ENCODE measurements around the gene GPR22. TPM values are rescaled to one million over a fixed set of nuclear protein-coding genes. Genes with fewer than 3 reads are reported as not detected.

The GPR22 gene
- total RNA-seq, 4 donors from 2014 or later = not detected

GRCh38 chr7:107435749-107436148 lies 34.1 kb upstream of the GPR22 start:
- DNase-seq = no peak
- 87 to 94% methylated on average over 1 of the region's 1 CpG for WGBS, 2 donors
- TF ChIP-seq CTCF (IDR thresholded peaks at IDR 0.05) (no peak), POLR2A (IDR thresholded peaks at IDR 0.05) (no peak)
- Histone ChIP-seq H3K27me3 (no peaks in the 10 kb centered on the region), H3K36me3 (no peaks in the 10 kb centered on the region), H3K27ac (no peak overlapping the region), H3K4me3 (no peak overlapping the region), H3K4me1 (no peaks in the 10 kb centered on the region), H3K9me3 (peaks cover 0 to 7% (median 0%) of the 10 kb centered on the region in 3 donors)
- intact Hi-C loops (cut with DNase I) = no loop called here

DNA sequence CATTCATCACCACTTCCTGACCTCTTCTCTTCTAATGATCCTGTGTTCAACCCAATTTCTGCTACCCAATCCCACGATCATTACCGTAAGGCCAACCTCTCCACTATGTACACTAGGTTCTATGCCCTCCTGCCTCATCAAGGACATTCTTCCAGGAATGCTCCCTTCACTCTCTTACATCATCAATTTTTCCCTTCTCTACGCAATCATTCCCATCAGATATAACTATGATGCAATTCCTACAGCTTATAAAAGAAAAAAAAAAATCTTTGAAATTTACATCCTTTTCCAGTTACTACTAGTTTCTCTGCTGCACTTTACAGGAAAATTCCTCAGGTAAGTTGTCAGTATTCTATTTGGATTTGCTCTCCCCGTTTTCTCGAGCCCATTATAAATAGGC lies 30.8 kb upstream of the GPR22 start:
- H3K4me1 ChIP-seq = no peaks in the 10 kb centered on the region
- 93 to 98% methylated on average over 5 of the region's 5 CpGs for whole genome bisulfite sequencing, 2 donors
- intact Hi-C loops (cut with DNase I) = no loop called here

GRCh38 chr7:107441581-107442422 lies 28.1 kb upstream of the GPR22 start:
- DNase-seq = no peak
- Histone ChIP-seq H3K27me3 (no peaks in the 10 kb centered on the region), H3K9me3 (no peaks in the 10 kb centered on the region), H3K36me3 (no peaks in the 10 kb centered on the region), H3K27ac (no peak overlapping the region), H3K4me1 (no peaks in the 10 kb centered on the region), H3K4me3 (no peak overlapping the region)
- intact Hi-C loops (cut with DNase I) = no loop called here
- no peak for TF ChIP-seq CTCF (IDR thresholded peaks at IDR 0.05)
- no peak for TF ChIP-seq POLR2A (IDR thresholded peaks at IDR 0.05)

More for the DNA sequence above, 30.8 kb upstream of the GPR22 start:
- no peaks in the 10 kb centered on the region for H3K9me3 ChIP-seq
- H3K36me3 ChIP-seq = no peaks in the 10 kb centered on the region
- H3K4me3 ChIP-seq = no peak overlapping the region
- H3K27ac ChIP-seq = no peak overlapping the region
- no peak for DNase-seq
- no peaks in the 10 kb centered on the region for H3K27me3 ChIP-seq
- no peak for TF ChIP-seq POLR2A (IDR thresholded peaks at IDR 0.05)
- no peak for TF ChIP-seq CTCF (IDR thresholded peaks at IDR 0.05)

DNA sequence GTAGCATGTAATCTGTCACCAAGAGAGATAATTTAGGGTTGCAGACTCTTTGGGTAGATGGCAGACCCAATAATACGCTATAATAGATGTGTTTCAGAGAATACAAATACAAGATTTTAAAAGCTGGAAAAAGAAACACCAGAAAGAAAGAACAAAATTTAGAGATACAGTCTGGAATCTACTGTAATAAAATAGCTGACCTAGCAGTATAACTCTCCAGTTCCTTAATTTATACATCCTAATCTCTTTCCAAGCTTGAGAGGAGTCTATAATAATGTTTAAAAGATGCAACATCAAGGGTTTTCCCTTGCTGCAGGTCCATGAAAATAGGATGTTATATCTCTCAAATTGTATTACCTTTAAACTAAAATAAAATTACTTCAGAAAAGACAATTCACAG lies 27.2 kb upstream of the GPR22 start:
- no peak overlapping the region for H3K4me3 ChIP-seq
- H3K36me3 ChIP-seq = no peaks in the 10 kb centered on the region
- 88 to 100% methylated on average over 1 of the region's 1 CpG for WGBS, 2 donors
- no peaks in the 10 kb centered on the region for H3K4me1 ChIP-seq
- H3K27me3 ChIP-seq = no peaks in the 10 kb centered on the region
- no peaks in the 10 kb centered on the region for H3K9me3 ChIP-seq
- intact Hi-C loops (cut with DNase I) = no loop called here
- no peak for TF ChIP-seq POLR2A (IDR thresholded peaks at IDR 0.05)
- no peak for TF ChIP-seq CTCF (IDR thresholded peaks at IDR 0.05)
- no peak overlapping the region for H3K27ac ChIP-seq
- no peak for DNase-seq

DNA sequence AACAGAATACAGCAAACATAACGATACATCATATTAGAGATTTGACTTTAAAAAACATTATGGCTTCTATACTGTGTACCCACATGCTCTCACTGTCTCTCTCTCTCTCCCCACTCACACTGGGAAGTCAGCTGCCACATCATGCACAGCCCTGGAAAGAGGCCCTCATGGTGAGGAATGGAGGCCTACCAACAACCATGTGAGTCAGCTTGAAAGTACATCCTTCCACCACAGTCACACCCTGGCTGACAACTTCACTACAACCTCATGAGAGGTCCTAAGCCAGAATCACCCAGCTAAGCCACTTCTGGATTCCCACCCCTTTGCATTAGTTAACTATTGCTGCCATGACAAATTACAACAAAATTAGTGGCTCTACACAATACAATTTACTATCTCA lies 23.3 kb upstream of the GPR22 start:
- Histone ChIP-seq H3K4me3 (no peak overlapping the region), H3K27me3 (no peaks in the 10 kb centered on the region), H3K4me1 (no peaks in the 10 kb centered on the region), H3K27ac (no peak overlapping the region), H3K36me3 (peaks cover 0 to 9% (median 0%) of the 10 kb centered on the region in 3 donors), H3K9me3 (no peaks in the 10 kb centered on the region)
- TF ChIP-seq CTCF (IDR thresholded peaks at IDR 0.05) (no peak), POLR2A (IDR thresholded peaks at IDR 0.05) (no peak)
- intact Hi-C loops (cut with DNase I) = no loop called here
- no peak for DNase-seq
- 100% methylated on average over 1 of the region's 1 CpG for WGBS, 2 donors
